GM23338 (cell line): ENCODE data around the gene NTNG2.

ENCODE experiments used
- CREB1 ChIP-seq: fragments of 250-450 bp; sonication (Bioruptor Pico); IDR thresholded peaks from 2 replicates; pipeline ENCODE4 v1.5.0; 2020; ENCODE audit warnings: low read depth, mild to moderate bottlenecking, moderate library complexity
- CTCF ChIP-seq, 2 experiments: fragments of 200-600 bp in 1 of 2; sonication (generic) in 1 of 2; conservative IDR thresholded peaks; 2 replicates each; pipeline versions ENCODE4 v1.5.1 to v1.6.1; 2016 to 2017; ENCODE audit warnings: antibody characterized with exemption in 2 of 2, low read depth in 2 of 2, mild to moderate bottlenecking in 2 of 2, moderate library complexity in 1 of 2
- EZH2 ChIP-seq: fragments of 200-600 bp; sonication (generic); IDR thresholded peaks from one replicate; pipeline ENCODE4 v1.8.0; 2017; ENCODE audit warnings: antibody characterized with exemption, mild to moderate bottlenecking, low read depth; ENCODE audit not compliant: unreplicated experiment
- EZH2phosphoT487 ChIP-seq: fragments of 200-600 bp; sonication (generic); IDR thresholded peaks from one replicate; pipeline ENCODE4 v1.8.1; 2018; ENCODE audit warnings: antibody characterized with exemption; ENCODE audit not compliant: unreplicated experiment
- JUNB ChIP-seq: IDR thresholded peaks from one replicate; pipeline ENCODE4 v1.6.1; 2016; ENCODE audit warnings: antibody characterized with exemption; ENCODE audit not compliant: unreplicated experiment
- POLR2AphosphoS5 ChIP-seq: IDR thresholded peaks from 2 replicates; pipeline ENCODE4 v1.6.1; 2016; ENCODE audit warnings: antibody characterized with exemption, low read depth
- ZNF331 ChIP-seq: fragments of 250-450 bp; sonication (Bioruptor Pico); IDR thresholded peaks from 2 replicates; pipeline ENCODE4 v1.5.0; 2020; ENCODE audit warnings: low read depth, mild to moderate bottlenecking, moderate library complexity
- TF ChIP-seq, protein P1 (sequence below): IDR thresholded peaks from one replicate; pipeline ENCODE4 v1.6.1; 2018; ENCODE audit warnings: antibody characterized with exemption; ENCODE audit not compliant: unreplicated experiment
- TF ChIP-seq, protein P2 (sequence below): IDR thresholded peaks from 2 replicates; pipeline ENCODE4 v1.6.1; 2016; ENCODE audit warnings: antibody characterized with exemption

- TF ChIP-seq ZNF331 (no peak), CREB1 (CRISPR knock-in tag) (no peak), CTCF (conservative IDR thresholded peaks at IDR 0.05; ENCODE audit: low read depth in 2 of 2) (no peak), EZH2phosphoT487 (no peak), EZH2 (no peak), POLR2AphosphoS5 (no peak), JUNB (no peak)
- TF ChIP-seq, protein P1, sequence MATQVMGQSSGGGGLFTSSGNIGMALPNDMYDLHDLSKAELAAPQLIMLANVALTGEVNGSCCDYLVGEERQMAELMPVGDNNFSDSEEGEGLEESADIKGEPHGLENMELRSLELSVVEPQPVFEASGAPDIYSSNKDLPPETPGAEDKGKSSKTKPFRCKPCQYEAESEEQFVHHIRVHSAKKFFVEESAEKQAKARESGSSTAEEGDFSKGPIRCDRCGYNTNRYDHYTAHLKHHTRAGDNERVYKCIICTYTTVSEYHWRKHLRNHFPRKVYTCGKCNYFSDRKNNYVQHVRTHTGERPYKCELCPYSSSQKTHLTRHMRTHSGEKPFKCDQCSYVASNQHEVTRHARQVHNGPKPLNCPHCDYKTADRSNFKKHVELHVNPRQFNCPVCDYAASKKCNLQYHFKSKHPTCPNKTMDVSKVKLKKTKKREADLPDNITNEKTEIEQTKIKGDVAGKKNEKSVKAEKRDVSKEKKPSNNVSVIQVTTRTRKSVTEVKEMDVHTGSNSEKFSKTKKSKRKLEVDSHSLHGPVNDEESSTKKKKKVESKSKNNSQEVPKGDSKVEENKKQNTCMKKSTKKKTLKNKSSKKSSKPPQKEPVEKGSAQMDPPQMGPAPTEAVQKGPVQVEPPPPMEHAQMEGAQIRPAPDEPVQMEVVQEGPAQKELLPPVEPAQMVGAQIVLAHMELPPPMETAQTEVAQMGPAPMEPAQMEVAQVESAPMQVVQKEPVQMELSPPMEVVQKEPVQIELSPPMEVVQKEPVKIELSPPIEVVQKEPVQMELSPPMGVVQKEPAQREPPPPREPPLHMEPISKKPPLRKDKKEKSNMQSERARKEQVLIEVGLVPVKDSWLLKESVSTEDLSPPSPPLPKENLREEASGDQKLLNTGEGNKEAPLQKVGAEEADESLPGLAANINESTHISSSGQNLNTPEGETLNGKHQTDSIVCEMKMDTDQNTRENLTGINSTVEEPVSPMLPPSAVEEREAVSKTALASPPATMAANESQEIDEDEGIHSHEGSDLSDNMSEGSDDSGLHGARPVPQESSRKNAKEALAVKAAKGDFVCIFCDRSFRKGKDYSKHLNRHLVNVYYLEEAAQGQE: no peak
- TF ChIP-seq, protein P2, sequence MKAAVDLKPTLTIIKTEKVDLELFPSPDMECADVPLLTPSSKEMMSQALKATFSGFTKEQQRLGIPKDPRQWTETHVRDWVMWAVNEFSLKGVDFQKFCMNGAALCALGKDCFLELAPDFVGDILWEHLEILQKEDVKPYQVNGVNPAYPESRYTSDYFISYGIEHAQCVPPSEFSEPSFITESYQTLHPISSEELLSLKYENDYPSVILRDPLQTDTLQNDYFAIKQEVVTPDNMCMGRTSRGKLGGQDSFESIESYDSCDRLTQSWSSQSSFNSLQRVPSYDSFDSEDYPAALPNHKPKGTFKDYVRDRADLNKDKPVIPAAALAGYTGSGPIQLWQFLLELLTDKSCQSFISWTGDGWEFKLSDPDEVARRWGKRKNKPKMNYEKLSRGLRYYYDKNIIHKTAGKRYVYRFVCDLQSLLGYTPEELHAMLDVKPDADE: no peak
Measured at GRCh38 chr9:132244582-132245455, 83.0 kb downstream of the NTNG2 start.
